HG03025 (cell line): ENCODE results near the gene SURF2.

Experiments used
- ATAC-seq: cut with Tn5 transposase; IDR thresholded peaks from one replicate; pipeline ENCODE4 v1.9.1; 2021; ENCODE audit warnings: mild to moderate bottlenecking, moderate library complexity; ENCODE audit not compliant: unreplicated experiment, low FRiP score

The SURF2 gene

GRCh38 chr9:133394687-133395271 is 38.4 kb downstream of the SURF2 start:
- no peak for ATAC-seq

GRCh38 chr9:133396952-133397351 is 40.6 kb downstream of the SURF2 start:
- ATAC-seq = no peak

- no peak for ATAC-seq
Observed at GRCh38 chr9:133397370-133397769, 41.0 kb downstream of the SURF2 start.

- no peak for ATAC-seq
Observed at GRCh38 chr9:133397895-133398294, 41.5 kb downstream of the SURF2 start.

GRCh38 chr9:133400292-133400691 is 43.9 kb downstream of the SURF2 start:
- no peak for ATAC-seq

GRCh38 chr9:133401588-133401987 is 45.2 kb downstream of the SURF2 start:
- no peak for ATAC-seq

GRCh38 chr9:133402689-133403088 is 46.3 kb downstream of the SURF2 start:
- ATAC-seq = no peak

- ATAC-seq = no peak
Observed at GRCh38 chr9:133403766-133404453, 47.6 kb downstream of the SURF2 start.

GRCh38 chr9:133404454-133405002 is 48.2 kb downstream of the SURF2 start:
- ATAC-seq = no peak

GRCh38 chr9:133405508-133406438 is 49.4 kb downstream of the SURF2 start:
- no peak for ATAC-seq

- no peak for ATAC-seq
Observed at GRCh38 chr9:133406480-133407307, 50.3 kb downstream of the SURF2 start.

- no peak for ATAC-seq
Observed at GRCh38 chr9:133408042-133408441, 51.7 kb downstream of the SURF2 start.
